ENCODE results near the gene DZIP3. TPM values are rescaled to one million over a fixed set of nuclear protein-coding genes. Genes with fewer than 3 reads are reported as not detected.

DZIP3 gene
- total and polyA plus RNA-seq, 9 donors = 5.0 to 20.5 (median 13.0) TPM

- intact Hi-C loops (cut with DNase I) = no loop called here
- H3K4me1 ChIP-seq (ENCODE audit: insufficient read depth) = no peaks in the 10 kb centered on the region
Observed at GRCh38 chr3:108664266-108664665, 74.7 kb downstream of the DZIP3 start.

GRCh38 chr3:108667312-108667711, 77.8 kb downstream of the DZIP3 start:
- H3K27ac ChIP-seq = no peak overlapping the region
- DNase-seq = no peak
- no peaks in the 10 kb centered on the region for H3K4me1 ChIP-seq (ENCODE audit: insufficient read depth)
- H3K36me3 ChIP-seq = no peaks in the 10 kb centered on the region
- H3K27me3 ChIP-seq = no peaks in the 10 kb centered on the region
- H3K4me3 ChIP-seq = no peak overlapping the region
- H3K9me3 ChIP-seq = no peaks in the 10 kb centered on the region
- intact Hi-C loops (cut with DNase I) = no loop called here
- 0 to 1% (median 0%) methylated on average over 1 of the region's 1 CpG for WGBS, 3 donors
- TF ChIP-seq POLR2A (IDR thresholded peaks at IDR 0.05) = no peak
- TF ChIP-seq CTCF (IDR thresholded peaks at IDR 0.05) = no peak
- TF ChIP-seq EP300 (IDR thresholded peaks at IDR 0.05) = no peak

More at GRCh38 chr3:108664266-108664665, 74.7 kb downstream of the DZIP3 start:
- H3K27me3 ChIP-seq = no peaks in the 10 kb centered on the region
- WGBS, 3 donors = 80 to 98% (median 97%) methylated on average over 1 of the region's 1 CpG
- no peak overlapping the region for H3K4me3 ChIP-seq
- no peak for TF ChIP-seq POLR2A (IDR thresholded peaks at IDR 0.05)
- TF ChIP-seq CTCF (IDR thresholded peaks at IDR 0.05) = no peak
- no peak for TF ChIP-seq EP300 (IDR thresholded peaks at IDR 0.05)
- DNase-seq = no peak
- H3K27ac ChIP-seq = no peak overlapping the region
- H3K36me3 ChIP-seq = no peaks in the 10 kb centered on the region
- H3K9me3 ChIP-seq = no peaks in the 10 kb centered on the region

GRCh38 chr3:108669208-108669607, 79.7 kb downstream of the DZIP3 start:
- Histone ChIP-seq H3K27ac (no peak overlapping the region), H3K4me3 (no peak overlapping the region), H3K27me3 (no peaks in the 10 kb centered on the region), H3K4me1 (ENCODE audit: insufficient read depth) (no peaks in the 10 kb centered on the region), H3K36me3 (no peaks in the 10 kb centered on the region), H3K9me3 (no peaks in the 10 kb centered on the region)
- intact Hi-C loops (cut with DNase I) = no loop called here
- DNase-seq = no peak
- TF ChIP-seq EP300 (IDR thresholded peaks at IDR 0.05) (no peak), CTCF (IDR thresholded peaks at IDR 0.05) (no peak), POLR2A (IDR thresholded peaks at IDR 0.05) (no peak)

GRCh38 chr3:108672701-108673100, 83.2 kb downstream of the DZIP3 start:
- Histone ChIP-seq H3K36me3 (no peaks in the 10 kb centered on the region), H3K27me3 (no peaks in the 10 kb centered on the region), H3K27ac (no peak overlapping the region), H3K4me1 (ENCODE audit: insufficient read depth) (no peaks in the 10 kb centered on the region), H3K4me3 (no peak overlapping the region), H3K9me3 (no peaks in the 10 kb centered on the region)
- TF ChIP-seq EP300 (IDR thresholded peaks at IDR 0.05) (no peak), CTCF (IDR thresholded peaks at IDR 0.05) (no peak), POLR2A (IDR thresholded peaks at IDR 0.05) (no peak)
- DNase-seq = no peak
- intact Hi-C loops (cut with DNase I) = no loop called here
